Activated CD8-positive, alpha-beta memory T cell treated with anti-CD3 and anti-CD28 coated beads for 48 hours (primary cell): Measurements from ENCODE around the gene MAGEF1.

ENCODE experiments used
- DNase-seq, 3 experiments: peaks; one replicate each; pipeline ENCODE4 v3.0.0-alpha.2; 2020; ENCODE audit warnings: low read depth in 2 of 3, low spot score in 2 of 3

MAGEF1 gene

DNA sequence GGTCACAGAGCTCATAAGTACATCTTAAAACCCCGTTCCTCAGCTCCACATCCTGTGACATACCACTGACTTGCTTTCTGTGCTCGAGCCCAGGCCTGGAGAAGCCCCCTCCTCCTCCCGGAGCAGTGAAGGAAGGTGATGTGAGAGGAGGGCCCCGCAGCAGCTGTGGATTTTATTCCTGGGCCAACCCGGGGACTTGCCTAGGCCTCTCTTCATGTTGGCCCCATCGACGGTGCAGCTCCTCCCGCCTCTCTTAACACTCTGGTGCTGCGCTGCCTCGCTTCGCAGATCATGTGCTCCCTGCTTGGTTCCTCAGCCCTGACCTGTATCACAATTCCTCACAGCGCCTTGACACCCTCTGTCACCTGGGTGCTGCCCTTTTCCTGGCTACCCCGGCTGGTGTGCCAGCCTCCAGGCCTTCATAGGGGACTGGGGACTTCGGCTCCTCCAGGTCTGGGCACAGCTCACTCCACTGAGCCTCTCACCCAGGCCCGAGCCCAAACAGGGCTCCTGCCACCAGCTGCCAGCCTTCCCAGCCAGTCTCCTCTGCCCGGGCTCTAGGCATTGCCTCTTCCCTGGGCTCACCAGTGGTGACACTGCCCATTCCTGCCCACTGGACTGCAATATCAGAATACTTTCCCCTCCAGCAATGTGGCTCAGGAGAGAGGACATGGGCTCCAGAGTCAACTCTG, 21.5 kb downstream of the MAGEF1 start:
- no peak for DNase-seq

DNA sequence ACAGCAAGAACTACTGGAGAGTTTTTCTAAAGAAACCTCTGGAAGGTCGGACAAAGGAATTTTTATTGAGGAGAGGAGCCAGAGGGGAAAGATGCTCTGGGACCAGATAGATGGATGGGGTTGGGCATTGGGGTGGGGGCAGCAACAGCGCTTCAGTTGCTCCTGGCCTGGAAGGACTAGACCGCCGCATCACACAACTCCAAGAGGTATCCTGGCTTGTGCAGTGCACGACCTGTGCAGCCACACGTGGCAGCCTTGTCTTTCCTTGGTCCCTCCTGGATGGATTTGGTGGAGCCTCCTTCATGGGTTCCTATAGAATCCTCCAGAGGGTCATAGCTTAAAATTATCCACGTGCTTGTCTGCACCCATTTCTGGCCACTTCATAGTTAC, 23.0 kb downstream of the MAGEF1 start:
- no peak for DNase-seq

GRCh38 chr3:184688251-184688881, 23.5 kb downstream of the MAGEF1 start:
- DNase-seq = no peak

DNA sequence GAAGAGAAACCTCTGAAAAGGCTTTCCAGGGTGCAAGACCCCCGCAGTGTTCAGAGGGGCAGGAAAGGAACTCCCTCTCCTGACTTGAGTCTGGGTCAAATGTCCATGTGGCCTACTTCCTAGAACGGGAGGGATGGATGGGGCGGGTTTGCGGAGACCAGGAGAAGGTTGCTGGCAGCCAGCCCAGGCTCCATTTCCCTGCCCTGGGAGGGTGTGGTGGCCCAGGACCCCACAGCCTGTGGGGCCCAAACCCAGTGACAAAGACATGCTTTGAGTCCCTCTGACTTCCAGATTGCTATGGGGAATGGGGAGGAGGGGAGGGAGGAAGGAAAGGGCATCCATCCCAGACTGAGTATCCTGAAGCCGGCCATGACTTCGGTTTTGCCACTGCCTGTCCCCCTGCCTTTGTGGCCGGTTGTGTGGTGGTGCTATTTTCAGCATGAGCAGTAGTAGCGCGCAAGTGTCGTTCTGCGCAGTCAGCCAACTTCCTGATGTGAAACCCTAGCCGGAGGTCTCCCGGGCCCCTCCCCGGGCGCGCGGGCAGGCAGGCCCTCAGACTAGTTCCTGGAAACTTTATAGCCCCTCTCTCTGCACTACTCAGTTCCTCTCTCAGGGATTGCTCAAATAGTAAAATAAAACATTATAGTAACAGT, 24.4 kb downstream of the MAGEF1 start:
- DNase-seq = no peak

- no peak for DNase-seq
These were observed 26.2 kb downstream of the MAGEF1 start for GRCh38 chr3:184685646-184686045.

- DNase-seq = no peak
These were observed 26.8 kb downstream of the MAGEF1 start for GRCh38 chr3:184685055-184685454.

DNA sequence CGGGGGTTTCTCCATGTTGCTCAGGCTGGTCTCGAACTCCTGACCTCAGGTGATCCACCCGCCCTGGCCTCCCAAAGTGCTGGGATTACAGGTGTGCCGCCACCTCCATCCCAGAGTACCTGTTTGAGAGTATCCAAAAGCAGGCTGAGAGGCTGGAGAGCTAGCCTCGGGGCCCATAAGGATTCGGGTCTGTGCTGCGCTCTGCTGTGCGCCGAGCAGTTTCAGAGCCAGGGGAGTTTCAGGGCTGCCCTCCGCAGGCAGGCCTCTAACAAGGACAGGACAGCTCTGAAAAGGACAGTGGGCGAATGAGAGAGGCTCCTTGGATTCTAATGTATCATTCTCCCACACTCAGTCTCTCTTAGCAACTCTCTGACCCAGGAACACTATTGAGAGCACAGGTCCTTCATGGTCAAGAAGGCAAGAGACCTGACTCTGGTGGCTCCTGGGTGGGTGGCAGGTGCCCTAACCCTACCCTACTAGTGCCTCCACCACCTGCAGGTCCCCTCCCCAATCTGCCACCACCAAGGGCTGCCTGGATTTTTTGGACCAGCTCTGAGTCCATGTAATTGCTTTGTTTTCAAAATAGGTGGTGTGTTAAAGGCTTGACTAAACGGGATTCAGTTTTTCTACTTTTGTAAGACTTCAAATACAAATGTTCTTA, 27.8 kb downstream of the MAGEF1 start:
- no peak for DNase-seq

GRCh38 chr3:184683234-184683633, 28.6 kb downstream of the MAGEF1 start:
- DNase-seq = no peak

DNA sequence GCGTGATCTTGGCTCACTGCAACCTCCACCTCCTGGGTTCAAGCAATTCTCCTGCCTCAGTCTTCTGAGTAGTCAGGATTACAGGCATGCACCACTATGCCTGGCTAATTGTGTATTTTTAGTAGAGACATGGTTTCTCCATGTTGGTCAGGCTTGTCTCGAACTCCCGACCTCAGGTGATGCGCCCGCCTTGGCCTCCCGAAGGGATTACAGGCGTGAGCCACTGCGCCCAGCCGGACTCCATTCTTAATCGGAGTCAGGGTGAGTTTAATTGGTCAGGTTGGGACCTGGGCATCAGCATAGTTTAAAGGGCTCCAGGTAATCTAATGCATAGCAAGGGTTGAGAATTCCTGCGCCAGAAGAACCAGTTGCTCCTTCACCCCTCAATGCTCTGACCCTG, 29.2 kb downstream of the MAGEF1 start:
- DNase-seq = no peak

DNA sequence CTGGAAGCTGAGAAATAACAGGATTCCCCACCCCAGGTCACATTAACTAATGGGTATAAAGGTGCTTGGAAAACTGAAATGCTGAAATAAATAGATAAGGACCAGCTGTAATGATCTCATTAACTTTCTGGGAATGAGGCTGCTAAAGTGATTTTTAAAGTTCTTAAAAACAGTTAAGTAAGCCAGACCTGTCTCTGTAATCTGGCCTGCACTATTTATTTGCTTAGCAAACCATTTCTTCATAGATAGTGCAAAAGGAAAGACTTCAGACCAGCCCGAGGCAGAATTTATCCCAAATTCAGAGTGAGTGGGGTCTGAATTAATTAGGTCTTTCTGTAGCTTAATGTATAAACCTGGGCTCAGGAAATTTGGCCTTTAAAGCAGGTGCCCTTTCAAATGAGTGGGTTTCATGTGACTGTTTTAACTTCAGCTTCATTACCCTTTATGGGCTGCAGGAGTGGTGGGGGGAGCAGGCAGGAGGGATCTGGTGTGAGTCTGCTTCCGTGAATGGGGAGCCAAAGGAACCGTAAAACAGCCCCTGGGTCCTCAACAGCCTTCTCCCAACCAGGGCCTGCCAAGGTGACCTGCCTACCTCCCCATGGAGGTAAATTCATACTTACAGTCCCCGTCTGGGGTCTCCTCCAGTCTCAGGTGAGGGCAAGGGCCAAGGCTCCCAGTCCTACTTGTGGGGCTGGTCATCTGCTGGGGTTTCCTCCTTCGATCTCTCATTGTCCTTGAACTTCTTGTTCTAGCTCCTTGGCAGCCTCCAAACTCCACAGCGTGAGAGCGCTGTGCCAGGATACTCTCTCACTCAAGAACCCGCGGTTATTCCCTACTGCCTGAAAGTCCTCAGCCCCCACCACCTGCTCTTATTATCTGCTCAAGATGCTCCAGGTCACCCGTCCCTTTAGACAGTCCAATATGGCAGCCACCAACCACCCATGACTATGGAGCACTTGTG, 31.2 kb downstream of the MAGEF1 start:
- no peak for DNase-seq

DNA sequence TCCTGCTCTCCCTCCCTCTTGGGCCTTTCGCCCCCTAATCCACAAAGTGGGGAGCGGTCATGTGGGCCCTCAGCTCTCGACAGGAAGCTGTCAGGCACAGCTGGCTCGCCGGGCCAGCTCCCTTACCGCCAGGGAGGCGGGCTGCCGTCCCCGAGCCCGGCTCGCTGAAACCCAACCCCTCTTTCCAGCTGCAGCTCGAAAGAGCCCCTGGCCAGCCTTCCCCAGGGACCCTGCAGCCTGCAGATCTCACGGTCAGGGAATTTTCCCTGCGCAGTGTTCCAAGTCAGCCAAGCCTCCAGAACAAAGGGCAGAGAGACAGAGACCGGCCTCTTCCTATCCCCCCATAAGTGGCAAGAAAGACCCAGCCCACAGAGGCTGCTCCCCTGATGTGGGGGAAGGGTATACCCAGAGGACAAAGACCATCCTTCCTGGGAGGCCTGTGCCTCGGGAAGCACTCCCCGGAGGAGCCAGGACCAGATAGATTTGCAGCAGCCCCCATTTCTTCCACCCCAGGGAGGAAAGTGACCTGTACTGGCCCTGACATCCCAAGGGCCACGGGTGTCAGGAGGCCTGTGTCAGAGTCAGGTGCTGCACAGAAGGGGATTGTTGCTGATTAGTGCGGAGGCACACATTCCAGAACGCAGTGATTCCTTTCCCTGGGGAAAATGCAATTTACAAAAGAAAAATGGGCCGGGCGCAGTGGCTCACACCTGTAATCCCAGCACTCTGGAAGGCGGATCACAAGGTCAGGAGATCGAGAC, 32.6 kb downstream of the MAGEF1 start:
- DNase-seq = no peak

- no peak for DNase-seq
These were observed 33.4 kb downstream of the MAGEF1 start for GRCh38 chr3:184678317-184679055.

GRCh38 chr3:184677344-184678316, 34.2 kb downstream of the MAGEF1 start:
- no peak for DNase-seq

DNA sequence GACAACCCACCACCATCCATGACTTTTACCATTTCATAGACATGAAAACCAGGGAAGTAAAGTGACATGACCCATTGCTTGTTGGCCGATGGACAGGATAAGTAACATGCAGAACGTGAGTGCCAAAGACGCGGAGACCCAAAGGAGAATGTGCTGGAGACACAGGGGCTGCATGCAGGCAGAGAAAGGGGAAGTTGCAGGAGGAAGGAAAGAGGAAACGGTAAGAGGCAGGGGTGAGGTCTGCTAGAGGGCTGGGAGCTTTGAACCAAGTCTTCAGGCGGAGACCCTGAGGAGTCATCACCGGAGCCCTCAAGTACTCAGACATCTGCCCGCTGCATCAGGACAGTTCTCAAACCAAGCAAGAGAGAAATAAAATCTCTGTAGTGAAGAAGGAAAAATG, 34.9 kb downstream of the MAGEF1 start:
- no peak for DNase-seq

- no peak for DNase-seq
These were observed 37.2 kb downstream of the MAGEF1 start for GRCh38 chr3:184674626-184675025.

DNA sequence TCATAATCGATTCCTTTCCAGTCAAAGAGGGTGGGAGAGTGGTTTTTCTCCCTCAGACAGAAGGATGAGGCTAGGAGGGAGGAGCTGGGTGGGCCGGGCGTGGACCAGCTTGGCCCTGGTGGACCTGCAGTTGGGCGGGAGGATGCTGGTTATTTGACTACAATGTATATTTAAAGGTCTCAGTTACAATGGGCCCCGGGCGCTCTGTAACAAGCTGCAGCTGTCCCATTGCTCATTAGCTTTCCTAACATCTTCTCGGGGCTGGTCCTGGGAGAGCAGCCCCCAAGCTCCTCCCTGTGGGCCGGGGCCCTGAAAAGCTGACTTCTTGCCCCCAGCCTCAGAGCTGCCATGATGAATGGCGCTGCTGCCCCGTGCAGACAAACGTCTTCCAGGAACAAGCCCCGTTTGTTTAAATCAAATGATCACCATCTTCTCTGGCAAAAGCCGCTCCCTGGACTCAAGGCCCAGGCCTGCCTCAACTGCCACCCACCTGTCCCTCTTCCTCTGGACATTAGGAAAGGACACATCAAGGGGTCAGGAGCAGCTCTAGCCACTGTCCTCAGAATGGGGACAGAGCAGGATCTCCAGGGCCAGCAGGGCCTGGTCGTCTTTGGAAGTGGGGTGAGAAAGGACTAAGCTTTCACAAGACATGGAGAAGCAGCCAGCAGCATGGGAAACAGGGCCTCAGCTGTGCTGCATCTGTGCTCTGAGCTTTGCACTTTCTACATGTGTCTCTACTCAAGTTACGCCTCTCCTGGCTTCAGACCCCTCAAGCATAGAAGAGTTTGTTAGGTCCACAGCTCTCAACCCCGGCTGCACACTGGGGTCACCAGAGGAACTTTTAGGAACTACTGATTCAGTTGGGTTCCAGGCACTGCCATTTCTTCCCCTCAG, 38.6 kb downstream of the MAGEF1 start:
- no peak for DNase-seq

DNA sequence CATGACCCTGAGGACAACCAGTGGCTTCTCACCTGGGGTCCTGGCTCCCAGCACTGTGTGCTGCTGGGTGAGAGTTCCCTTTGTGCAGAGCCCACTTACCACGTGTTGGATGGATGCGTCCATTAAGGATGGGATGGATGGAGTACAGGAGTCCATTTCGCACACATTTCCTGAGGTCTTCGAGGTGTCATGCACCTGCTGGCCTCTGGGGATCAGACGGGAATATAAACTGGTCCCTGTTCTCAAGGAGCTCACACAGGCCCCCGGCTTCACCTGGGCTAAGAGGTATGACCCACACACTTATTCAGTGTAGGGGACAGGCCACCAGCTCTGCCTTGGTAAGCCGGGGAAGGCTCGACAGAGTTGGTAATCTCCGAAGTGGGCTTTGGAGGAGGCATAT, 39.5 kb downstream of the MAGEF1 start:
- no peak for DNase-seq
